Tibial artery (tissue), 4 donors: ENCODE data around the gene B3GNT2.

Experiments used
- DNase-seq, 2 donors: peaks; one replicate each; pipeline ENCODE4 v3.0.0-alpha.2; 2019
- H3K27ac ChIP-seq, 2 donors: fragments of 200-600 bp; sonication (generic) in 1 of 2; 1 replicate in 1 of 2; 2 replicates in 1 of 2; pipeline ENCODE4 v1.5.1; 2018 to 2019; ENCODE audit warnings: mild to moderate bottlenecking in 1 of 2
- H3K27me3 ChIP-seq, 2 donors: fragments of 200-600 bp; sonication (generic) in 1 of 2; one replicate each; pipeline versions ENCODE4 v1.5.1 to v1.6.0; 2016 to 2019
- H3K36me3 ChIP-seq, 3 donors: fragments of 200-600 bp; sonication (generic) in 2 of 3; one replicate each; pipeline ENCODE4 v1.5.1; 2016 to 2019; ENCODE audit warnings: mild to moderate bottlenecking in 2 of 3
- H3K4me1 ChIP-seq, 4 donors: fragments of 200-600 bp; sonication (generic) in 2 of 4; 1 replicate in 3 of 4; 2 replicates in 1 of 4; pipeline ENCODE4 v1.5.1; 2016 to 2019
- H3K4me3 ChIP-seq, 2 donors: fragments of 200-600 bp; sonication (generic) in 1 of 2; 1 replicate in 1 of 2; 2 replicates in 1 of 2; pipeline ENCODE4 v1.5.1; 2018 to 2019; ENCODE audit warnings: mild to moderate bottlenecking in 2 of 2
- H3K9me3 ChIP-seq, 3 donors: fragments of 200-600 bp; sonication (generic) in 1 of 3; one replicate each; pipeline ENCODE4 v1.5.1; 2016 to 2019
- CTCF ChIP-seq, 2 experiments: fragments of 200-600 bp in 1 of 2; fragments of 450-650 bp in 1 of 2; IDR thresholded peaks; one replicate each; pipeline ENCODE4 v1.5.1; 2017 to 2019; ENCODE audit warnings: antibody characterized with exemption in 2 of 2, mild to moderate bottlenecking in 1 of 2, moderate library complexity in 1 of 2
- intact Hi-C: fragments of 100-400 bp; cut with DNase I; formaldehyde crosslinking; loops from one replicate; pipeline ENCODE4 v1.15.0; 2023; ENCODE audit warnings: low total_unique reads

B3GNT2 gene

GRCh38 chr2:62163834-62164233 lies 32.1 kb upstream of the B3GNT2 start:
- no peaks in the 10 kb centered on the region for H3K36me3 ChIP-seq
- intact Hi-C loops: no loop called here
- TF ChIP-seq CTCF (IDR thresholded peaks at IDR 0.05): no peak
- H3K4me1 ChIP-seq: peaks cover 0 to 8% (median 1%) of the 10 kb centered on the region in 4 donors
- no peaks in the 10 kb centered on the region for H3K9me3 ChIP-seq
- no peak for DNase-seq
- H3K27ac ChIP-seq: no peak overlapping the region
- H3K27me3 ChIP-seq: no peaks in the 10 kb centered on the region
- H3K4me3 ChIP-seq: no peak overlapping the region

DNA sequence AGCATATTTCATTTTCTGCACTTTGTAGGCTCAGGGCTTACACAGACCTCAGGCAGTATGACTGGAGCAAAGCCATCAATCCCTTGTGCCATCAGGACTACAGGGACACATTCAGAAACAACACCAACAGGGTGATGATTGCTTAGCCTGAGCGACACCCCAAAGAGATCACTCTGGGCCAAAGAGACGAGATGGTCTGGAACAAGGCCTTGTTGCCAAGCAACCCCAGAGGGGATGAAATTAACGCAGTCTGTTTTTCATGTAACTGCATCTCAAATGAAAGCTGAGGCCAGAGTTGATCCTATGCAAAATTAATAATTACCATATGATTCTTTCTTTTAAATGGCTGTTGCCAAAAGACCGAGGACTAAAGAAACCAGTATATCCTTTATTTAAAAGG lies 20.2 kb upstream of the B3GNT2 start:
- no peaks in the 10 kb centered on the region for H3K36me3 ChIP-seq
- TF ChIP-seq CTCF (IDR thresholded peaks at IDR 0.05): no peak
- intact Hi-C loops: no loop called here
- H3K4me1 ChIP-seq: peaks cover 0 to 21% (median 13%) of the 10 kb centered on the region in 4 donors
- no peak overlapping the region for H3K4me3 ChIP-seq
- DNase-seq: no peak
- H3K27me3 ChIP-seq: no peaks in the 10 kb centered on the region
- H3K9me3 ChIP-seq: no peaks in the 10 kb centered on the region
- no peak overlapping the region for H3K27ac ChIP-seq

GRCh38 chr2:62176801-62177200 lies 19.1 kb upstream of the B3GNT2 start:
- peaks cover 0 to 21% (median 13%) of the 10 kb centered on the region in 4 donors for H3K4me1 ChIP-seq
- TF ChIP-seq CTCF (IDR thresholded peaks at IDR 0.05): no peak
- intact Hi-C loops: no loop called here
- no peak for DNase-seq
- no peak overlapping the region for H3K4me3 ChIP-seq
- H3K27ac ChIP-seq: no peak overlapping the region
- no peaks in the 10 kb centered on the region for H3K27me3 ChIP-seq
- no peaks in the 10 kb centered on the region for H3K36me3 ChIP-seq
- no peaks in the 10 kb centered on the region for H3K9me3 ChIP-seq

GRCh38 chr2:62177392-62178049 lies 18.4 kb upstream of the B3GNT2 start:
- peaks cover 0 to 21% (median 13%) of the 10 kb centered on the region in 4 donors for H3K4me1 ChIP-seq
- no peak overlapping the region for H3K4me3 ChIP-seq
- DNase-seq: no peak
- no peak for TF ChIP-seq CTCF (IDR thresholded peaks at IDR 0.05)
- no peaks in the 10 kb centered on the region for H3K9me3 ChIP-seq
- H3K36me3 ChIP-seq: no peaks in the 10 kb centered on the region
- intact Hi-C loops: no loop called here
- peak overlapping the region; percentile 57 to 61 for H3K27ac ChIP-seq
- H3K27me3 ChIP-seq: no peaks in the 10 kb centered on the region

- intact Hi-C loops: no loop called here
- H3K27ac ChIP-seq: peak overlapping the region; percentile 57 to 61
Measured at GRCh38 chr2:62178741-62179271, 17.1 kb upstream of the B3GNT2 start.

More at GRCh38 chr2:62178741-62179271, 17.1 kb upstream of the B3GNT2 start:
- TF ChIP-seq CTCF (IDR thresholded peaks at IDR 0.05): no peak
- Histone ChIP-seq H3K36me3 (no peaks in the 10 kb centered on the region), H3K27me3 (no peaks in the 10 kb centered on the region), H3K4me1 (peaks cover 0 to 21% (median 13%) of the 10 kb centered on the region in 4 donors), H3K9me3 (no peaks in the 10 kb centered on the region), H3K4me3 (no peak overlapping the region)
- peak; percentile 40 to 75 for DNase-seq
